HG03565 (cell line): ENCODE measurements around the gene CAB39.
A peak's percentile ranks its signal among the peaks of the same experiment; 100 is the strongest.

ENCODE experiments used
- ATAC-seq: cut with Tn5 transposase; IDR thresholded peaks from one replicate; pipeline ENCODE4 v1.9.1; 2021; ENCODE audit warnings: mild to moderate bottlenecking, moderate library complexity; ENCODE audit not compliant: unreplicated experiment

CAB39 gene

DNA sequence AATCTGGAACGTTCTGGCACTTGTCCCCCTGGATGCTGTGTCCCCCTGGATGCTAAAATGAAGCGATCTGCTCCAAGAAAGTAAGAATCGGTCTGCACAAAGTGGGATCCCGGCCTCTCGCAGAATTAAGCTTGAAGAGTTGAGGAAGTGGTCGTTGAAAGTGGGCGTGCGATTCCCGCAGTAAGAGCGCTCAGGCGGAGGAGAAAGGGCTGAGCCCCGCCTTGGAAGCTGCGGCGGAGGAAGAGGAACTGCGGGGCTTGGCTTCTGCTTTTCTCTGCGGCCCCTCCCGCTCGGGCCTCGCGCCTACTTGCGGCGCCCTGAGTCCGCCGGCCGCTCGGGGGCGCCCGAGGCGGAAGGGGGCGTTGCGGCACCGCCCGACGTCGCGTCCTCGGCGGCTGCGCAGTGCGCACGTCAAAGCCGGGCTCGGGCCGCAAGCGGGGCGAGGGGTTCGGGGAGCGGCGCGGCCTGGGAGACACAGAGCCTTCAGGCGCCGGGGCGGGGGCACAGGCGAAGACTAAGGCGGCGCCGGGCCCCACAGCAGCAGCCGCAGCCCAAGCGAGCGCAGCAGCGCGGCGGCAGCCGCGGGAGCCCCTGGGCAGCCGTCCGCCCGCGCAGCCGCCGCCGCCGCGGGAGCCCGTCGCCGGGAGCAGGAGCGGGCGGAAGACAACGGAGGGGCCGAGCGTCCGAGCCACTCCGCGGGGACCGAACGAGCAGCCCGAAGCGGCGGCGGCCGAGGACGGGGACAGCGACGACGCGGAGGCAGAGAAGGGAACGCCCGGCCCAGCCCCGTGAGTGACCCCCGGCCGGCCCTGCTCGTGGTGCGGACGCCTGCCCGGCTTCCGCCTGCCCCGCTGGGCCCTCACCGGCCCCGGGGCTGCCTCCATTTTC, at the start of gene CAB39:
Gene CAB39, plus strand, starts transcription at position 400 of the 888 bp plus-strand sequence. CDS start 47,160 bp downstream, outside the sequence.
- peak; percentile 84 for ATAC-seq

DNA sequence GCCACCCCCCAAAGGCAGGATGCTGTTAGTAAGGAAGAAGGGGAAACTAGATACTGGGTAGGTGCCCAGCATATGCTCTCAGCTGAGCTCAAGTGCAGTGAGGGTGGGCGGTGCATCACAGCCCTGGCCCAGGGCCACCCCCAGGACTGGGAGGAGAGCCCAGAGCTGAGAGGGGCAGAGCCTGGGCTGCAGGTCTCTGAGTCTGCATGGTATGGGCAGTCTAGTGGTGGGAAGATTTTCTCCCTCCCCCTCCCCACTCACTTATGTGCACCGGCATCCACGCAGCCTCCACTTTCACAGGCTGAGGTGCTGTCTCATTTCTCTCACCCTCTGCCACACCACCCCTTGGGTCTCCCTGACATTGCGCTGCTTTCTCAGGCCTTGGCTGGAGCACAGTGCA, 48.5 kb upstream of the CAB39 start:
- ATAC-seq = no peak

DNA sequence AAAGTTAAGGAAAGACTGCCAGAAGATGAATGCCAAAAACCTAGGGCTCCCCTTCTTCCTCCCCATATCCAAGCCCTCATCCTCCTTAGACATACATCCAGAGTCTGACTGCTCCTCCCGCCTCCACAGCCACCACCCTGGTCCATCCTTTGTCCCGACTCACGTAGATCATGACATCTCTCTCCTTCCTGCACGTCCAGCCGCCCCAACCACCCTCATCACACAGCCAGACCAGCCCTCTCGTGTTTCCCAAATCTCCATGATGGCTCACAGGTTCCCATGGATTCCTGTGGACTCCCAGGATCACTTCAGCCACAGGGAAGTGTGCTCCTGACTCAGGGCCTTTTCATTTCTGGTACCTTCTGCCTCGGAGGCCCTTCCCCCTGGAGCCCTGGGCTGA, 47.8 kb upstream of the CAB39 start:
- no peak for ATAC-seq

GRCh38 chr2:230665263-230665691, 47.4 kb upstream of the CAB39 start:
- ATAC-seq = no peak

- ATAC-seq = no peak
Observed at GRCh38 chr2:230666446-230666845, 46.2 kb upstream of the CAB39 start.

- no peak for ATAC-seq
Observed at GRCh38 chr2:230666885-230667712, 45.5 kb upstream of the CAB39 start.

GRCh38 chr2:230668184-230668938, 44.3 kb upstream of the CAB39 start:
- peak; percentile 38 for ATAC-seq

DNA sequence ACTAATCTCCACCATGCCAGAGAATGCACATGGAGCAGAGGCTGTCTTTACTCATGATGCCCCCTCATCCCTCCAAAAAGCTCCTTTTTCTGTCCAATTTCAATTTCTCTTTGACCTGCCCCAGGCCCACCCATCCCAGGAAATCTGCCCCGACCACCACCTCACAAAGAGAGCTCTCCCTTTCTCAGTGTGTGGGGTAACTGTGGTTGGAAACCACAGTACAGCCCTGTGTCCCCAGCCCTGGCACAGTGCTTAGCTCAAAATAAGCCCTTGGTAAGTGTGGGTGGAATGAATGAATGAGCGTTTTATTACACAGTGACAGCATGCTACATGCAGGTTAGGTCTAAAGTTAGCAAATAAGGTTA, 43.7 kb upstream of the CAB39 start:
- ATAC-seq = peak; percentile 22

DNA sequence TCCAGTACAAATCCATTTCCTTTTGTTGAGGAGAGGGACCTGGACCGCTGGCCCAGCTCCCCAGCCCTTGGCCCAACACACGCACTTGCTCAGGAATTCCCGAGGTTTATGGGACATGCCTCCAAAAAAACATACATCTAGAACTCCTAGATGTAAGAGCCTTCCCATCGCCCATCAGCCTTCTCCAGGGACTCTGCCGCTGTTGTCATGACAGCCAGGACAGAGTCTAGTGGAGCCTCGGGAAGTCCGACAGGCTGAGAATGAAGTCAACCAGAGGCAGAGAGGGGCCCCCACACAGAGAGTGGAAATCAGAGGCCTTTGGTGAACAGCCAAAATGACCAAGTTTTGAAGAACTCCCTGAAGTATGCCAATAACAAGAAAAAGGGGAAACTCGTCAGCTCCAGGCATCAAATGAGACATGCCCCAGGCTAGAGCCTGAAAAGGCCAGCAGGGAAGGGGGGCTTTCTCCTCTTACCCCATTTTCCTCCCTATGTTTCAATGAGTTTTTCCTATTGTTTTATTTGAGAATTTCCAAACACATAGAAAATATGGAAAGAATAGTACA, 43.2 kb upstream of the CAB39 start:
- ATAC-seq = no peak

- no peak for ATAC-seq
Observed at GRCh38 chr2:230671117-230671516, 41.5 kb upstream of the CAB39 start.

GRCh38 chr2:230672836-230673235, 39.8 kb upstream of the CAB39 start:
- no peak for ATAC-seq

GRCh38 chr2:230674401-230674800, 38.2 kb upstream of the CAB39 start:
- ATAC-seq = no peak

DNA sequence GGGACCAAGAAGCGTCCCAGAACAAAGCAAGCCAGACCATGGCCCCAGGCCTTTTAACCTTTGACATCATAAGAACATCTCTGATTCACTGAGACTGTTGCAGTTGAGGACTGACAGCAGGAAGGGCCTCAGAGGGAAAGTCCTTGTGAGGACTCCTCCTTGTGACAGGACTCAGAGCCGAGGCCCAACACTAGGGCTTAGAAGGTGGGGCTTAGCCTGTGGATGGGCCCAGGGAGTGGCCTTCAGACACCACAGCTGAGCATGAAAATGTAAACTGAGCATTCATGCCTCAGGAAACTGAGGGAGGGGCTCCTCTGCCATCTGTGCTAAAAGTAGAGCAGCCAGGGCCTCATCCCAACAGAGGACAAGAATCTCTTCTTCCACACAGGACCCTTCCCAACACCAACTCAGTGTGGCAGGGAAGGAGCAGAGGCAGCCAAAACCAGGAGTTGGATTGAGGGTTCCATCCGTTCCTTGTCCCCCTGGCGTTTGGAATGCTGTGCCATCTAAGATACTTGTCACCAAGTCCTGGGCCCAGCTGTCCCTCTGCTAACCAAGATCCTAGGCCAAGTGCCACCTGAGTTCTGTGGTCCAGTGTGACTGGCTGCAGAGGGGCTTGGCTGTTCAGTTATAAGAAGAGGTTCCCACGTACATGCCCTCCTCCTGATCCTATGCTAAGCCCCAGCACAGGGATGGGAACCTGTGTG, 37.5 kb upstream of the CAB39 start:
- no peak for ATAC-seq

DNA sequence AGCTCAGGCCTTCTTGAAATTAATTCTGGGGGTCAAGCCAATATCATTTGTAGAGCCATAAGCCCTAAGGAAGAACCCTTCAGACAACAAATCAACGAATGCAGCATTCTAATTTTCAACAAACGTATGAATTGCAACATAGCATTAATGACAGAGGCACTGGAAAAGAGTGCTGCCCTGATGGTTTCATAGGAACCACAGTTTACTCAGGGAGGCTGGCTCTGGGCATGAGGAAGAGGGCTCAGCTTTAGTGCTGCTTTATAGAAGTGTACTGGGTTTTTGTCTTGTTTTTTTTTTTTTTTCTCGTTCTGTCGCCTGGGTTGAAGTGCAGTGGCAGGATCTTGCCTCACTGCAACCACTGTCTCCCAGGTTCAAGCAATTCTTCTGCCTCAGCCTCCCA, 36.1 kb upstream of the CAB39 start:
- no peak for ATAC-seq

- ATAC-seq = no peak
Observed at GRCh38 chr2:230677201-230677946, 35.3 kb upstream of the CAB39 start.

GRCh38 chr2:230678018-230678417, 34.6 kb upstream of the CAB39 start:
- no peak for ATAC-seq

DNA sequence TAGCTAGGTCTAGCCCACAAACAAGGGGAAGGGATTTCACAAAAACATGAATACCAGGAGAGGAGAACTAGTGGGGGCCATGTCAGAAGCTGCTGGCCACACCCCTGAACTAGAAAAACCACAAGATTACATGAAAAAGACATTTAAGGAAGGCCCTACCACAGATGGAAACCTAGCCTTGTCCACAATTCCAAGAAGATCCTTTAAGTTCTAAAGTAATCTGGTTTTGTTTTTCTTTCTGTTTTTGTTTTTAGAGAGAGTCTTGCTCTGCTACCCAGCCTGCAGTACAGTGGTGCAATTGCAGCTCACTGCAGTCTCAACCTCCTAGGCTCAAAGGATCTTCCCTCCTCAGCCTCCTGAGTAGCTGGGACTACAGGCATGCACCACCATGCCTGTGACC, 34.2 kb upstream of the CAB39 start:
- no peak for ATAC-seq

GRCh38 chr2:230680463-230681170, 32.0 kb upstream of the CAB39 start:
- no peak for ATAC-seq

GRCh38 chr2:230681171-230681545, 31.5 kb upstream of the CAB39 start:
- no peak for ATAC-seq
